Caco-2 (cell line): ENCODE results near the gene PYGO2. TPM values are rescaled to one million over a fixed set of nuclear protein-coding genes. Genes with fewer than 3 reads are reported as not detected.

Experiments
- BruUV-seq: library from RNA; stranded (reverse); fragments of 400-500 nt; replicated peaks from 2 replicates; lab custom pipeline; 2021; lab: Mats Ljungman, UMichigan
- CTCF ChIA-PET: fragments of 300-600 bp; sonication (Branson Sonifier 250); formaldehyde crosslinking; loops from one replicate; lab custom pipeline; 2022; ENCODE audit warnings: antibody characterized with exemption; lab: Charles Lee
- POLR2A ChIA-PET: fragments of 300-600 bp; sonication (Branson Sonifier 250); formaldehyde crosslinking; loops from one replicate; lab custom pipeline; 2022; ENCODE audit warnings: antibody characterized with exemption; lab: Charles Lee
- DNase-seq, 2 experiments: peaks; one replicate each; pipeline versions ENCODE4 v3.0.0 to v3.0.0-alpha.2; 2020 to 2022
- H3K27me3 ChIP-seq: replicated peaks from 2 replicates; pipeline ENCODE4 v1.6.0; 2011; ENCODE audit warnings: low read length; ENCODE audit not compliant: control insufficient read depth, insufficient read depth
- H3K36me3 ChIP-seq: 2 replicates; pipeline ENCODE4 v1.5.1; 2011; ENCODE audit warnings: low read length; ENCODE audit not compliant: control insufficient read depth, insufficient read depth
- H3K4me1 ChIP-seq: fragments of 250-450 bp; sonication (Bioruptor Pico); 2 replicates; pipeline ENCODE4 v1.5.1; 2020; ENCODE audit warnings: mild to moderate bottlenecking
- H3K4me3 ChIP-seq: 2 replicates; pipeline ENCODE4 v1.5.1; 2011; ENCODE audit warnings: low read depth, mild to moderate bottlenecking, control low read depth, low read length
- H3K9me3 ChIP-seq: fragments of 250-450 bp; sonication (Bioruptor Pico); 2 replicates; pipeline ENCODE4 v1.5.1; 2020; ENCODE audit warnings: mild to moderate bottlenecking, moderate library complexity
- H3K27ac Mint-ChIP-seq: one replicate; pipeline ENCODE4 v1.8.0; 2022; ENCODE audit warnings: mixed read lengths; ENCODE audit not compliant: unreplicated experiment
- H3K27me3 Mint-ChIP-seq: one replicate; pipeline ENCODE4 v1.8.0; 2022; ENCODE audit warnings: mixed read lengths; ENCODE audit not compliant: insufficient read depth, unreplicated experiment
- H3K36me3 Mint-ChIP-seq: one replicate; pipeline ENCODE4 v1.8.0; 2022; ENCODE audit warnings: mild to moderate bottlenecking, mixed read lengths; ENCODE audit not compliant: insufficient read depth, unreplicated experiment
- H3K4me1 Mint-ChIP-seq: one replicate; pipeline ENCODE4 v1.8.0; 2022; ENCODE audit warnings: low read depth, mixed read lengths; ENCODE audit not compliant: unreplicated experiment
- H3K4me3 Mint-ChIP-seq: one replicate; pipeline ENCODE4 v1.8.0; 2022; ENCODE audit warnings: mild to moderate bottlenecking, moderate library complexity, mixed read lengths; ENCODE audit not compliant: unreplicated experiment
- H3K9me3 Mint-ChIP-seq: one replicate; pipeline ENCODE4 v1.8.0; 2022; ENCODE audit warnings: mixed read lengths; ENCODE audit not compliant: unreplicated experiment
- intact Hi-C: fragments of 100-400 bp; cut with micrococcal nuclease; formaldehyde crosslinking; loops from one replicate; pipeline ENCODE4 v1.10.0; 2022; ENCODE audit not compliant: unreplicated experiment
- total RNA-seq: library from RNA; stranded (reverse); gene quantifications from 2 replicates; pipeline ENCODE4 v1.2.3, GENCODE V29; 2022
- TF ChIP-seq, protein P1 (sequence below), 2 experiments: fragments of 200-600 bp in 1 of 2; IDR thresholded peaks; 1 replicate in 1 of 2; 2 replicates in 1 of 2; pipeline versions ENCODE4 v1.5.1 to v1.8.0; 2011 to 2022; ENCODE audit warnings: antibody characterized with exemption in 1 of 2, control low read depth in 1 of 2, inconsistent platforms in 1 of 2, low read depth in 1 of 2, low read length in 1 of 2, mild to moderate bottlenecking in 1 of 2, moderate library complexity in 1 of 2; ENCODE audit not compliant: insufficient read depth in 1 of 2, severe bottlenecking in 1 of 2, unreplicated experiment in 1 of 2

PYGO2 gene
- total RNA-seq, 1 experiment from 2014 or later = 34.9 TPM

GRCh38 chr1:154967331-154967950, 5.9 kb upstream of the PYGO2 start:
- TF ChIP-seq, protein P1, sequence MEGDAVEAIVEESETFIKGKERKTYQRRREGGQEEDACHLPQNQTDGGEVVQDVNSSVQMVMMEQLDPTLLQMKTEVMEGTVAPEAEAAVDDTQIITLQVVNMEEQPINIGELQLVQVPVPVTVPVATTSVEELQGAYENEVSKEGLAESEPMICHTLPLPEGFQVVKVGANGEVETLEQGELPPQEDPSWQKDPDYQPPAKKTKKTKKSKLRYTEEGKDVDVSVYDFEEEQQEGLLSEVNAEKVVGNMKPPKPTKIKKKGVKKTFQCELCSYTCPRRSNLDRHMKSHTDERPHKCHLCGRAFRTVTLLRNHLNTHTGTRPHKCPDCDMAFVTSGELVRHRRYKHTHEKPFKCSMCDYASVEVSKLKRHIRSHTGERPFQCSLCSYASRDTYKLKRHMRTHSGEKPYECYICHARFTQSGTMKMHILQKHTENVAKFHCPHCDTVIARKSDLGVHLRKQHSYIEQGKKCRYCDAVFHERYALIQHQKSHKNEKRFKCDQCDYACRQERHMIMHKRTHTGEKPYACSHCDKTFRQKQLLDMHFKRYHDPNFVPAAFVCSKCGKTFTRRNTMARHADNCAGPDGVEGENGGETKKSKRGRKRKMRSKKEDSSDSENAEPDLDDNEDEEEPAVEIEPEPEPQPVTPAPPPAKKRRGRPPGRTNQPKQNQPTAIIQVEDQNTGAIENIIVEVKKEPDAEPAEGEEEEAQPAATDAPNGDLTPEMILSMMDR (IDR thresholded peaks at IDR 0.05; ENCODE audit: insufficient read depth in 1 of 2, low read depth in 1 of 2, low read length in 1 of 2, severe bottlenecking in 1 of 2, unreplicated experiment in 1 of 2) = no peak
- POLR2A ChIA-PET = no interaction called here
- Mint-ChIP-seq H3K27ac (no peak overlapping the region), H3K4me1 (peaks cover 37% of the 10 kb centered on the region), H3K27me3 (no peaks in the 10 kb centered on the region), H3K36me3 (peaks cover 36% of the 10 kb centered on the region), H3K4me3 (no peak overlapping the region), H3K9me3 (no peaks in the 10 kb centered on the region)
- no peak for DNase-seq
- BruUV-seq = no TSS peak
- no peaks in the 10 kb centered on the region for H3K27me3 ChIP-seq
- H3K36me3 ChIP-seq = peaks cover 5% of the 10 kb centered on the region
- intact Hi-C loops = no loop called here
- H3K4me3 ChIP-seq = no peak overlapping the region
- CTCF ChIA-PET = no interaction called here
- peaks cover 24% of the 10 kb centered on the region for H3K4me1 ChIP-seq
- no peaks in the 10 kb centered on the region for H3K9me3 ChIP-seq

DNA sequence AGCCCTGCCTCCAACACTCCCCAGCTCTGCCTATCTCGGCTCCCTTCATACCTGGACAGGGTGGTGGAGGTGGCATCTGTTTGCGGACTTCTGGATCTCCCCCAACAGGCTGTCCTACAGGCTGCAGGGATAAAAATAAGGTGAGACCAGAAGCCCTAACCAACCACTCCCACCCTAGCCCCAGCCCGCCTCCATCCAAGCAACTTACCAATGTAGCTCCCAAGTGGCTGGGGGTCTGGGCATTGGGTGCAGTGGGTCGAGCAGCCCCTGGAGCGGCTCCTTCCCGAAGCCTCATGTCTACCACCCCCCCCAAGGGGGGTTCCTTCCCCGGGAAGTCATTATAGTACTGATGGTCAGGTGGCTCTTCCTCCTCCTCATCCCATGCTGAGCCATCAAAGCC, 4.5 kb upstream of the PYGO2 start:
- POLR2A ChIA-PET = interaction anchor here (0.6 kb wide), 1 partner anchor 10 kb away, joined by 5 read pairs; the partner anchor contains the start of gene PBXIP1

DNA sequence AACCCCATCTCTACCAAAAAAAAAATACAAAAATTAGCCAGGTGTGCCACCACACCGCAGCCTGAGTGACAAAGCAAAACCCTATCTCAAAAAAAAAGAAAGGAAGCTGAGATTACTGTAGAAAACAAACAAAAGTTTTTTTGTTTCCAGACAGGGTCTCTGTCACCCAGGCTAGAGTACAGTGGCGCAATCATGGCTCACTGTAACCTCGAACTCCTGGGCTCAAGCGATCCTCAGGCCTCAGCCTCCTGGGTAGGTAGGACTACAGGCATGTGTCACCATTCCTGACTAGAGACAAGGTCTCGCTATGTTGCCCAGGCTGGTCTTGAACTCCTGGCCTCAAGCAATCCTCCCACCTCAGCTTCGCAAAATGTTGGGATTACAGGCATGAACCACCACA, 2.8 kb upstream of the PYGO2 start:
- TF ChIP-seq, protein P1 (IDR thresholded peaks at IDR 0.05; ENCODE audit: insufficient read depth in 1 of 2, low read depth in 1 of 2, low read length in 1 of 2, severe bottlenecking in 1 of 2, unreplicated experiment in 1 of 2) = no peak
- no peak for DNase-seq
- Histone ChIP-seq H3K9me3 (no peaks in the 10 kb centered on the region), H3K4me1 (0 out of 2 replicates have a peak, but pooled peaks cover 5% of the 10 kb centered on the region), H3K36me3 (peaks cover 5% of the 10 kb centered on the region), H3K27me3 (no peaks in the 10 kb centered on the region), H3K4me3 (no peak overlapping the region)
- intact Hi-C loops = no loop called here
- Mint-ChIP-seq H3K9me3 (no peaks in the 10 kb centered on the region), H3K4me1 (peaks cover 16% of the 10 kb centered on the region), H3K27me3 (no peaks in the 10 kb centered on the region), H3K27ac (no peak overlapping the region), H3K36me3 (peaks cover 58% of the 10 kb centered on the region), H3K4me3 (no peak overlapping the region)
- no TSS peak for BruUV-seq
- POLR2A ChIA-PET = no interaction called here
- CTCF ChIA-PET = no interaction called here

More for the DNA sequence above, 4.5 kb upstream of the PYGO2 start:
- CTCF ChIA-PET = no interaction called here
- TF ChIP-seq, protein P1 (IDR thresholded peaks at IDR 0.05; ENCODE audit: insufficient read depth in 1 of 2, low read depth in 1 of 2, low read length in 1 of 2, severe bottlenecking in 1 of 2, unreplicated experiment in 1 of 2) = no peak
- Histone ChIP-seq H3K36me3 (peaks cover 3% of the 10 kb centered on the region), H3K4me3 (no peak overlapping the region), H3K27me3 (no peaks in the 10 kb centered on the region), H3K4me1 (peaks cover 11% of the 10 kb centered on the region), H3K9me3 (no peaks in the 10 kb centered on the region)
- Mint-ChIP-seq H3K36me3 (peaks cover 49% of the 10 kb centered on the region), H3K4me3 (no peak overlapping the region), H3K27me3 (no peaks in the 10 kb centered on the region), H3K4me1 (peaks cover 27% of the 10 kb centered on the region), H3K9me3 (no peaks in the 10 kb centered on the region), H3K27ac (no peak overlapping the region)
- no TSS peak for BruUV-seq
- intact Hi-C loops = no loop called here
- DNase-seq = no peak
